Measurements from ENCODE around the gene SIX5. TPM values are rescaled to one million over a fixed set of nuclear protein-coding genes. Genes with fewer than 3 reads are reported as not detected.

Gene SIX5
- total and polyA plus RNA-seq, 9 of the 15 experiments (the other 6 are each of a cell fraction or from before 2014, with no cell fraction given) = 1.4 to 17.2 (median 7.4) TPM; not detected in 2

Other genes with a start within 250 kb of the SIX5 start
Only the 7 nearest of the 18 such genes appear.
- 1,029 and 1,092 TPM in 2 replicates for gene SNRPD2, start 77.3 kb downstream of the SIX5 start, total RNA-seq (2014; rRNA removed)
- gene SNRPD2, start 77.3 kb downstream of the SIX5 start, total RNA-seq (2014; rRNA removed; fragmentation: Illumina TruSeq; extraction: Trizol) = 793 and 886 TPM in 2 replicates
- 677 and 728 TPM in 2 replicates for gene SNRPD2, start 77.3 kb downstream of the SIX5 start, total RNA-seq (2015; rRNA removed; fragmentation: Illumina TruSeq; extraction: Trizol)
- gene SNRPD2, start 77.3 kb downstream of the SIX5 start, total RNA-seq (2021) = 1,103 and 1,199 TPM in 2 replicates
- gene SNRPD2, start 77.3 kb downstream of the SIX5 start, polyA plus RNA-seq (2011; rRNA removed) = 1,538 and 1,599 TPM in 2 replicates
- gene SNRPD2, start 77.3 kb downstream of the SIX5 start, polyA plus RNA-seq (2014; fragmentation: Illumina TruSeq; extraction: Trizol) = 781 and 861 TPM in 2 replicates
- 1,000 to 10,000 TPM; 3,747 to 4,411 TPM for gene SNRPD2, start 77.3 kb downstream of the SIX5 start, polyA plus RNA-seq (2014; fragmentation: Nextera tagmentation; extraction: Ambion mirVana)
- gene SNRPD2, start 77.3 kb downstream of the SIX5 start, polyA plus RNA-seq (2014; rRNA removed) = 1,021 and 1,290 TPM in 2 replicates
- gene QPCTL, start 76.6 kb downstream of the SIX5 start, total RNA-seq (2014; rRNA removed) = 22.3 and 25.1 TPM in 2 replicates
- 7.2 and 9.2 TPM in 2 replicates for gene QPCTL, start 76.6 kb downstream of the SIX5 start, total RNA-seq (2014; rRNA removed; fragmentation: Illumina TruSeq; extraction: Trizol)
- 7.4 and 7.5 TPM in 2 replicates for gene QPCTL, start 76.6 kb downstream of the SIX5 start, total RNA-seq (2015; rRNA removed; fragmentation: Illumina TruSeq; extraction: Trizol)
- 29.4 and 31.3 TPM in 2 replicates for gene QPCTL, start 76.6 kb downstream of the SIX5 start, total RNA-seq (2021)
- 12.7 and 24.3 TPM in 2 replicates for gene QPCTL, start 76.6 kb downstream of the SIX5 start, polyA plus RNA-seq (2011; rRNA removed)
- 14.2 and 17.9 TPM in 2 replicates for gene QPCTL, start 76.6 kb downstream of the SIX5 start, polyA plus RNA-seq (2014; fragmentation: Illumina TruSeq; extraction: Trizol)
- gene QPCTL, start 76.6 kb downstream of the SIX5 start, polyA plus RNA-seq (2014; fragmentation: Nextera tagmentation; extraction: Ambion mirVana) = 1 to 10 TPM in 1 of 2 experiments, under 1 TPM in 1; 0.99 to 1.6 TPM
- gene QPCTL, start 76.6 kb downstream of the SIX5 start, polyA plus RNA-seq (2014; rRNA removed) = 21.1 and 25.9 TPM in 2 replicates
- gene FBXO46, start 38.4 kb downstream of the SIX5 start, total RNA-seq (2014; rRNA removed) = 13.2 and 18.5 TPM in 2 replicates
- gene FBXO46, start 38.4 kb downstream of the SIX5 start, total RNA-seq (2014; rRNA removed; fragmentation: Illumina TruSeq; extraction: Trizol) = 5.0 and 5.5 TPM in 2 replicates
- 7.9 and 8.3 TPM in 2 replicates for gene FBXO46, start 38.4 kb downstream of the SIX5 start, total RNA-seq (2015; rRNA removed; fragmentation: Illumina TruSeq; extraction: Trizol)
- 32.6 and 36.1 TPM in 2 replicates for gene FBXO46, start 38.4 kb downstream of the SIX5 start, total RNA-seq (2021)
- 5.4 and 6.1 TPM in 2 replicates for gene FBXO46, start 38.4 kb downstream of the SIX5 start, polyA plus RNA-seq (2011; rRNA removed)
- 7.3 and 10.9 TPM in 2 replicates for gene FBXO46, start 38.4 kb downstream of the SIX5 start, polyA plus RNA-seq (2014; fragmentation: Illumina TruSeq; extraction: Trizol)
- gene FBXO46, start 38.4 kb downstream of the SIX5 start, polyA plus RNA-seq (2014; fragmentation: Nextera tagmentation; extraction: Ambion mirVana) = 1 to 10 TPM; 1.5 to 4.0 TPM
- gene FBXO46, start 38.4 kb downstream of the SIX5 start, polyA plus RNA-seq (2014; rRNA removed) = 11.8 and 15.6 TPM in 2 replicates
- 1.6 and 2.4 TPM in 2 replicates for gene MEIOSIN, start 35.8 kb downstream of the SIX5 start, total RNA-seq (2014; rRNA removed)
- 0.64 and 0.76 TPM in 2 replicates for gene MEIOSIN, start 35.8 kb downstream of the SIX5 start, total RNA-seq (2014; rRNA removed; fragmentation: Illumina TruSeq; extraction: Trizol)
- 0.51 and 0.64 TPM in 2 replicates for gene MEIOSIN, start 35.8 kb downstream of the SIX5 start, total RNA-seq (2015; rRNA removed; fragmentation: Illumina TruSeq; extraction: Trizol)
- 1.5 and 2.0 TPM in 2 replicates for gene MEIOSIN, start 35.8 kb downstream of the SIX5 start, total RNA-seq (2021)
- 0.20 and 1.4 TPM in 2 replicates for gene MEIOSIN, start 35.8 kb downstream of the SIX5 start, polyA plus RNA-seq (2011; rRNA removed)
- gene MEIOSIN, start 35.8 kb downstream of the SIX5 start, polyA plus RNA-seq (2014; fragmentation: Illumina TruSeq; extraction: Trizol) = 1.8 and 2.2 TPM in 2 replicates
- gene MEIOSIN, start 35.8 kb downstream of the SIX5 start, polyA plus RNA-seq (2014; fragmentation: Nextera tagmentation; extraction: Ambion mirVana) = under 1 TPM; 0.06 to 0.07 TPM
- 1.2 and 1.6 TPM in 2 replicates for gene MEIOSIN, start 35.8 kb downstream of the SIX5 start, polyA plus RNA-seq (2014; rRNA removed)
- 7.7 and 10.9 TPM in 2 replicates for gene DMPK, start 13.2 kb upstream of the SIX5 start, total RNA-seq (2014; rRNA removed)
- gene DMPK, start 13.2 kb upstream of the SIX5 start, total RNA-seq (2014; rRNA removed; fragmentation: Illumina TruSeq; extraction: Trizol) = 2.3 and 2.8 TPM in 2 replicates
- 7.3 and 8.8 TPM in 2 replicates for gene DMPK, start 13.2 kb upstream of the SIX5 start, total RNA-seq (2015; rRNA removed; fragmentation: Illumina TruSeq; extraction: Trizol)
- gene DMPK, start 13.2 kb upstream of the SIX5 start, total RNA-seq (2021) = 22.7 and 26.5 TPM in 2 replicates
- 7.0 and 11.2 TPM in 2 replicates for gene DMPK, start 13.2 kb upstream of the SIX5 start, polyA plus RNA-seq (2011; rRNA removed)
- 8.0 and 9.1 TPM in 2 replicates for gene DMPK, start 13.2 kb upstream of the SIX5 start, polyA plus RNA-seq (2014; fragmentation: Illumina TruSeq; extraction: Trizol)
- gene DMPK, start 13.2 kb upstream of the SIX5 start, polyA plus RNA-seq (2014; fragmentation: Nextera tagmentation; extraction: Ambion mirVana) = under 1 TPM; 0.24 to 0.63 TPM
- 19.1 and 31.3 TPM in 2 replicates for gene DMPK, start 13.2 kb upstream of the SIX5 start, polyA plus RNA-seq (2014; rRNA removed)
- gene DMWD, start 23.6 kb upstream of the SIX5 start, total RNA-seq (2014; rRNA removed) = 30.5 and 38.4 TPM in 2 replicates
- 18.1 and 20.0 TPM in 2 replicates for gene DMWD, start 23.6 kb upstream of the SIX5 start, total RNA-seq (2014; rRNA removed; fragmentation: Illumina TruSeq; extraction: Trizol)
- 19.0 and 20.7 TPM in 2 replicates for gene DMWD, start 23.6 kb upstream of the SIX5 start, total RNA-seq (2015; rRNA removed; fragmentation: Illumina TruSeq; extraction: Trizol)
- gene DMWD, start 23.6 kb upstream of the SIX5 start, total RNA-seq (2021) = 51.3 and 54.6 TPM in 2 replicates
- 15.6 and 22.6 TPM in 2 replicates for gene DMWD, start 23.6 kb upstream of the SIX5 start, polyA plus RNA-seq (2011; rRNA removed)
- 15.4 and 18.7 TPM in 2 replicates for gene DMWD, start 23.6 kb upstream of the SIX5 start, polyA plus RNA-seq (2014; fragmentation: Illumina TruSeq; extraction: Trizol)
- 1 to 10 TPM; 4.7 to 7.9 TPM for gene DMWD, start 23.6 kb upstream of the SIX5 start, polyA plus RNA-seq (2014; fragmentation: Nextera tagmentation; extraction: Ambion mirVana)
- gene DMWD, start 23.6 kb upstream of the SIX5 start, polyA plus RNA-seq (2014; rRNA removed) = 27.7 and 32.8 TPM in 2 replicates
- gene RSPH6A, start 46.1 kb upstream of the SIX5 start, total RNA-seq (2014; rRNA removed) = not detected in 2 replicates
- not detected in 2 replicates for gene RSPH6A, start 46.1 kb upstream of the SIX5 start, total RNA-seq (2014; rRNA removed; fragmentation: Illumina TruSeq; extraction: Trizol)
- gene RSPH6A, start 46.1 kb upstream of the SIX5 start, total RNA-seq (2015; rRNA removed; fragmentation: Illumina TruSeq; extraction: Trizol) = 0.07 TPM in 1 of 2 replicates, not detected in the other
- 0.07 TPM in 1 of 2 replicates, not detected in the other for gene RSPH6A, start 46.1 kb upstream of the SIX5 start, total RNA-seq (2021)
- 0.03 and 0.04 TPM in 2 replicates for gene RSPH6A, start 46.1 kb upstream of the SIX5 start, polyA plus RNA-seq (2011; rRNA removed)
- not detected in 2 replicates for gene RSPH6A, start 46.1 kb upstream of the SIX5 start, polyA plus RNA-seq (2014; fragmentation: Illumina TruSeq; extraction: Trizol)
- gene RSPH6A, start 46.1 kb upstream of the SIX5 start, polyA plus RNA-seq (2014; fragmentation: Nextera tagmentation; extraction: Ambion mirVana) = not detected
- 0.07 and 0.15 TPM in 2 replicates for gene RSPH6A, start 46.1 kb upstream of the SIX5 start, polyA plus RNA-seq (2014; rRNA removed)